IPS-18c (cell line): ENCODE data around the gene ADORA1.

Experiments
- H3K4me3 ChIP-seq: 2 replicates; pipeline ENCODE4 v1.7.0; 2013; ENCODE audit warnings: low read depth, mild to moderate bottlenecking, low read length, moderate library complexity; ENCODE audit not compliant: insufficient read depth
- H3K9me3 ChIP-seq: one replicate; pipeline ENCODE4 v1.6.1; 2013; ENCODE audit warnings: mild to moderate bottlenecking, low read length, moderate library complexity; ENCODE audit not compliant: control insufficient read depth, insufficient read depth

Gene ADORA1

GRCh38 chr1:203130358-203130985, 2.9 kb downstream of the ADORA1 start:
- Histone ChIP-seq H3K9me3 (no peaks in the 10 kb centered on the region), H3K4me3 (no peak overlapping the region)

- Histone ChIP-seq H3K9me3 (no peaks in the 10 kb centered on the region), H3K4me3 (no peak overlapping the region)
These were observed 4.1 kb downstream of the ADORA1 start for GRCh38 chr1:203131548-203132200.

- Histone ChIP-seq H3K4me3 (no peak overlapping the region), H3K9me3 (no peaks in the 10 kb centered on the region)
These were observed 6.6 kb downstream of the ADORA1 start for GRCh38 chr1:203133970-203134725.

GRCh38 chr1:203135636-203136305, 8.2 kb downstream of the ADORA1 start:
- no peak overlapping the region for H3K4me3 ChIP-seq
- no peaks in the 10 kb centered on the region for H3K9me3 ChIP-seq

GRCh38 chr1:203136409-203137042, 9.0 kb downstream of the ADORA1 start:
- Histone ChIP-seq H3K9me3 (no peaks in the 10 kb centered on the region), H3K4me3 (no peak overlapping the region)

- no peak overlapping the region for H3K4me3 ChIP-seq
- no peaks in the 10 kb centered on the region for H3K9me3 ChIP-seq
These were observed 9.8 kb downstream of the ADORA1 start for GRCh38 chr1:203137324-203137723.

- H3K4me3 ChIP-seq, result no peak overlapping the region
- no peaks in the 10 kb centered on the region for H3K9me3 ChIP-seq
These were observed 10.5 kb downstream of the ADORA1 start for GRCh38 chr1:203138066-203138465.

- Histone ChIP-seq H3K4me3 (no peak overlapping the region), H3K9me3 (no peaks in the 10 kb centered on the region)
These were observed 12.5 kb downstream of the ADORA1 start for GRCh38 chr1:203139976-203140475.

- no peaks in the 10 kb centered on the region for H3K9me3 ChIP-seq
- H3K4me3 ChIP-seq, result no peak overlapping the region
These were observed 13.4 kb downstream of the ADORA1 start for GRCh38 chr1:203140743-203141520.

GRCh38 chr1:203142124-203142523, 14.6 kb downstream of the ADORA1 start:
- Histone ChIP-seq H3K4me3 (no peak overlapping the region), H3K9me3 (no peaks in the 10 kb centered on the region)

- no peak overlapping the region; the same call in 1 of the 2 replicates for H3K4me3 ChIP-seq
- no peaks in the 10 kb centered on the region for H3K9me3 ChIP-seq
These were observed 15.3 kb downstream of the ADORA1 start for GRCh38 chr1:203142684-203143408.

- Histone ChIP-seq H3K9me3 (no peaks in the 10 kb centered on the region), H3K4me3 (no peak overlapping the region)
These were observed 16.1 kb downstream of the ADORA1 start for GRCh38 chr1:203143641-203144040.

- Histone ChIP-seq H3K4me3 (no peak overlapping the region), H3K9me3 (no peaks in the 10 kb centered on the region)
These were observed 17.1 kb downstream of the ADORA1 start for GRCh38 chr1:203144661-203145060.

- Histone ChIP-seq H3K9me3 (no peaks in the 10 kb centered on the region), H3K4me3 (no peak overlapping the region)
These were observed 18.0 kb downstream of the ADORA1 start for GRCh38 chr1:203145321-203146041.

GRCh38 chr1:203146042-203146369, 18.5 kb downstream of the ADORA1 start:
- no peak overlapping the region for H3K4me3 ChIP-seq
- no peaks in the 10 kb centered on the region for H3K9me3 ChIP-seq
